Measurements from ENCODE around the gene CAPN10.

Gene CAPN10

GRCh38 chr2:240646176-240646899, 59.8 kb downstream of the CAPN10 start:
- in situ Hi-C loops (cut with HindIII; ENCODE audit: low pct_ligation_motif_present, low sequenced_read_pairs): no loop called here
- no peak overlapping the region for H3K27ac ChIP-seq
- no peak for TF ChIP-seq CTCF (IDR thresholded peaks at IDR 0.05; ENCODE audit: low read depth, low read length, missing control alignments)
- no peaks in the 10 kb centered on the region for H3K36me3 ChIP-seq (replicated peaks)
- no peak overlapping the region for H3K4me3 ChIP-seq (ENCODE audit: low read depth, low read length)
- peaks cover 34% of the 10 kb centered on the region for H3K27me3 ChIP-seq (replicated peaks)
- no peak for DNase-seq

- Histone ChIP-seq H3K4me3 (ENCODE audit: low read depth, low read length) (no peak overlapping the region), H3K27ac (no peak overlapping the region), H3K36me3 (replicated peaks) (no peaks in the 10 kb centered on the region), H3K27me3 (replicated peaks) (peaks cover 34% of the 10 kb centered on the region)
- no peak for DNase-seq
- in situ Hi-C loops (cut with HindIII; ENCODE audit: low pct_ligation_motif_present, low sequenced_read_pairs): no loop called here
- TF ChIP-seq CTCF (IDR thresholded peaks at IDR 0.05; ENCODE audit: low read depth, low read length, missing control alignments): no peak
Measured at GRCh38 chr2:240646900-240647502, 60.5 kb downstream of the CAPN10 start.

- H3K4me3 ChIP-seq (ENCODE audit: low read depth, low read length): no peak overlapping the region
- in situ Hi-C loops (cut with HindIII; ENCODE audit: low pct_ligation_motif_present, low sequenced_read_pairs): no loop called here
- no peak overlapping the region for H3K27ac ChIP-seq
- H3K27me3 ChIP-seq (replicated peaks): peaks cover 34% of the 10 kb centered on the region
- H3K36me3 ChIP-seq (replicated peaks): no peaks in the 10 kb centered on the region
- TF ChIP-seq CTCF (IDR thresholded peaks at IDR 0.05; ENCODE audit: low read depth, low read length, missing control alignments): no peak
- DNase-seq: no peak
Measured at GRCh38 chr2:240647503-240648154, 61.1 kb downstream of the CAPN10 start.

- peaks cover 34% of the 10 kb centered on the region for H3K27me3 ChIP-seq (replicated peaks)
Measured at GRCh38 chr2:240648155-240648649, 61.7 kb downstream of the CAPN10 start.

More at GRCh38 chr2:240648155-240648649, 61.7 kb downstream of the CAPN10 start:
- Histone ChIP-seq H3K4me3 (ENCODE audit: low read depth, low read length) (no peak overlapping the region), H3K27ac (no peak overlapping the region), H3K36me3 (replicated peaks) (no peaks in the 10 kb centered on the region)
- TF ChIP-seq CTCF (IDR thresholded peaks at IDR 0.05; ENCODE audit: low read depth, low read length, missing control alignments): no peak
- in situ Hi-C loops (cut with HindIII; ENCODE audit: low pct_ligation_motif_present, low sequenced_read_pairs): no loop called here
- DNase-seq: no peak
